ENCODE measurements around the gene MED13L.

DNA sequence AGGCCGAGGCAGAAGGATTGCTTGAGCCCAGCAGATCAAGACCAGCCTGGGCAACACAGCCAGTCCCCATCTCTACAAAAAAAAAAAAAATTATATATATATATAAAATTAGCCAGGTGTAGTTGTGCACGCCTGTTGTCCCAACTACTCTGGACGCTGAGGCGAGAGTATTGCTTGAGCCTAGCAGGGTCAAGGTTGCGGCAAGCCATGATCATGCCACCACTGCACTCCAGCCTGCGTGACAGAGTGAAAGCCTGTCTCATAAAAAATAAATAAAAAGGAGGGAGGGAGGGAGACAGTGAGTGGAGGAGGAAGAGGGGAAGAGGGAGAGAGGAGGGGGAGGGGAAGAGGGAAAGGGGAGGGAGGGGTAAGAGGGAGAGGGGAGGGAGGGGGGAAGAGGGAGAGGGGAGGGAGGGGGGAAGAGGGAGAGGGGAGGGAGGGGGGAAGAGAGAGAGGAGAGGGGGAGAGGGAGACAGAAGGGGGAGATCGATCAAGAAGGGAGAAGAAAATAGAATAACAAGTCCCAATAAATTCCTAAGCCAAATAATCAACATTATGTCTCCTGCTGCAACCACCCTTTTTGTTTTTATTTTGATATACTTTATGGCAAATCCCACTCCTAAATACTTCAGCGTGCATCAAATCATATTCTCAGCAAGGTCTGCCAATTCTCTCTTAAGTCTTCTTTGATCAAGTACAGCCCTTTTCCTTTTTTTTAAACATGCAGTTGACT, 163.9 kb downstream of the MED13L start:
- TF ChIP-seq, protein P1, sequence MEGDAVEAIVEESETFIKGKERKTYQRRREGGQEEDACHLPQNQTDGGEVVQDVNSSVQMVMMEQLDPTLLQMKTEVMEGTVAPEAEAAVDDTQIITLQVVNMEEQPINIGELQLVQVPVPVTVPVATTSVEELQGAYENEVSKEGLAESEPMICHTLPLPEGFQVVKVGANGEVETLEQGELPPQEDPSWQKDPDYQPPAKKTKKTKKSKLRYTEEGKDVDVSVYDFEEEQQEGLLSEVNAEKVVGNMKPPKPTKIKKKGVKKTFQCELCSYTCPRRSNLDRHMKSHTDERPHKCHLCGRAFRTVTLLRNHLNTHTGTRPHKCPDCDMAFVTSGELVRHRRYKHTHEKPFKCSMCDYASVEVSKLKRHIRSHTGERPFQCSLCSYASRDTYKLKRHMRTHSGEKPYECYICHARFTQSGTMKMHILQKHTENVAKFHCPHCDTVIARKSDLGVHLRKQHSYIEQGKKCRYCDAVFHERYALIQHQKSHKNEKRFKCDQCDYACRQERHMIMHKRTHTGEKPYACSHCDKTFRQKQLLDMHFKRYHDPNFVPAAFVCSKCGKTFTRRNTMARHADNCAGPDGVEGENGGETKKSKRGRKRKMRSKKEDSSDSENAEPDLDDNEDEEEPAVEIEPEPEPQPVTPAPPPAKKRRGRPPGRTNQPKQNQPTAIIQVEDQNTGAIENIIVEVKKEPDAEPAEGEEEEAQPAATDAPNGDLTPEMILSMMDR (IDR thresholded peaks at IDR 0.05): no peak
- no peak for TF ChIP-seq ZFX (IDR thresholded peaks at IDR 0.05; ENCODE audit: borderline replicate concordance)

All from 22Rv1 (cell line).